Endometrium (tissue), 2 donors: ENCODE data around the gene ABAT.
"Not testable (repeated sequence)": the region's sequence is repeated elsewhere in the genome, so short reads cannot be mapped to it uniquely, and the experiment has no call there.

Experiments used
- FAIRE-seq: peaks from 2 replicates; lab custom pipeline; 2012; peaks lifted over from hg19 to GRCh38; lab: Jason Lieb, UNC
- donor health status: control.
- donor health status: control.

The ABAT gene

GRCh38 chr16:8742068-8742467, 67.7 kb downstream of the ABAT start:
- FAIRE-seq = no peak

DNA sequence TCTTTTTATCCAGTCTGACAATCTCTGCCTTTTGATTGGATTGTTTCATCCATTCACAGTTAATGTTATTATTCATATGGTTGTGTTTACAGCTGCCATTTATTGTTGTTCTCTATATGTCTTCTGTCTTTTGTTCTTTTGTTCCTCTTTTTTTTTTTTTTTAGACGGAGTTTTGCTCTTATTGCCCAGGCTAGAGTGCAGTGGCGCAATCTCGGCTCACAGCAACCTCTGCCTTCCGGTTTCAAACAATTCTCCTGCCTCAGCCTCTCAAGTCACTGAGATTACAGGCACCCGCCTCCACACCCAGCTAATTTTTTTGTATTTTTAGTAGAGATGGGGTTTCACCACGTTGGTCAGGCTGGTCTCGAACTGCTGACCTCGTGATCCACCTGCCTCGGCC, 74.5 kb downstream of the ABAT start:
- not testable (repeated sequence) for FAIRE-seq

DNA sequence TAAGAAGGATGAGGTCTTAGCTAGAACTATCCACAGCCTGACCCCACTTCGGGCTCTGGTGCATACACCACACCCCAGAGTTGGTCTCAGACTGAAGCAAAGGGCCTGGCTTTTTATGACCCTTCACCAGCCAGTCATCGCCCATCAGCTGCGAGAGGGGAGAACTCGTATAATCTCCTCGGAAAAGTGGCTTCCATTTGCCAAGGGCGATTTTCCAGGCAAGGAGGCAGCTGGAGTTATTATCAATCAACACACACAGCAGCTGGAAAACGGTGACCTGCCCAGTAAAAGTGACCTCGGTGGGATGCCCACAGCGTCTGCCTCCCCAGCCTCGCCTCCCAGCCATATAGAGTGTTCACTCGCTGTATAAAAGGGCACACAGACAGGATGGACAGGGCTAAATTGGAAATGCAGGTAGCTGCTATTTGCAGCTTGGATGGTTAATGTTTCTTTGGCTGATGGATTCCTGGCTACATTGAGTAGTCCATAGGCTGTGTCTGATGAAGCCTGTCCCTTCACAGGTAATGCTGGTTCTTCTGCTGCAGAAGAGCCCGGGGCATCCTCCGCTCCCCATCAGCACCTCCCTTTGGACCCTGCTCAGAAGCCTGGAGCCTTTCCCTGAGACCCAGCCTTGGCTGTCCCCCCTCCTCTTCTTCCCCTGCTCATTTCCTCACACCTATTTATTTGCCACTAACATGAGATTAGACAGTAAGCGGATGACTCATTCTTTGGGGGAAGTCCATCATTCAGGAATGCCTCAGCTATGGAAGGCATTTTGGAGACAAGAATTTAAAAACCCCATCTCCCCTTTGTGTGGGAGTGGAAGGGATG, 77.3 kb downstream of the ABAT start:
- no peak for FAIRE-seq

- FAIRE-seq = no peak
Measured at GRCh38 chr16:8752706-8753105, 78.3 kb downstream of the ABAT start.

DNA sequence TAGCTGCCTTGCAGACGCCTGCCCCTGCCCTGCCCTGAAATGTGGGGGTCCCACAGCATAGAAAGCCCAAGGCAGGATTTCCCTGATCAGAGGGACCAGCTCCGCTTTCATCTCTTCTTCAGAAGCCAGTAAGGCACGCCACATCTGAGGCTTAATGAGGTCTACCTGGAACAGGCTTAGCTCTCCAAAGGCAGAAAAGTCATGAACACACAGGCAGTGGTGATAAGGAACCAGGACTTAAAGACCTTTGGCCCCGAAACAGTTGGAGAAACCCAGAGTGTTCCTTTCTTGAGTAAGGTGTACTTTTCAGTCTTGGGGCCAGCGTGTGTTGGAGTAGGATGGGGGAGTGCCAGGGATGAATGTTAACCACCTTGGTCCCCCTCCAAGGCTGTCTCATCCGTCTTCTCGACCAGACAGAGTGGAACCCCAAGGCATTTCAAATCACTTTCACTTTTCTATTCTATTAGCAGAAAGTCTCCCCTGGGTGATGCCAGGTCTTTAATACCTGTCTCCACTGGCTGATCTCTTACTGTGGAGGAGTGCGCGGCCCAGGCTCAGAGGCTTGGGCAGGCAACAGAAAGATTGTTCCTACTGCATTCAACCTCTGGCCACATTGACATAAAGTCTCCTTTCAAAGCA, 79.1 kb downstream of the ABAT start:
- no peak for FAIRE-seq

DNA sequence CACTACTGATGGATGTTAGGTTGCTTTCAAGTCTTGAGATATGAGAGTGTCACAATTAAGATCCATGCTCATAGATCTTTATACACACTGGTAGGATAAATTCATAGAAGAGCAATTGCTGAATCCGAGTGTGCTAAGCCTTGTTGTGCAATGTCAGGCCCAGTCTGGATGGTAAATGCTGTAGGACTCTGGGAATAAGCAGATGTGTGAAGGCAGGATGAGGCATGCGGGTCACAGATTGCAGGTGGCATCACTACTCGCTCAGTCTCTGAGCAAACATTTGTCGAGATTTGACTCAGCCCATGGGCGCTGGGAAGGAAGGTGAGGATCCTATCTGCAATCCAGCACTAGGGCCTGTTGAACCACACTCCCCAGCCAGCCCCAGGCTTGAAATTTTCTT, 82.3 kb downstream of the ABAT start:
- no peak for FAIRE-seq

GRCh38 chr16:8758022-8758421, 83.6 kb downstream of the ABAT start:
- no peak for FAIRE-seq

DNA sequence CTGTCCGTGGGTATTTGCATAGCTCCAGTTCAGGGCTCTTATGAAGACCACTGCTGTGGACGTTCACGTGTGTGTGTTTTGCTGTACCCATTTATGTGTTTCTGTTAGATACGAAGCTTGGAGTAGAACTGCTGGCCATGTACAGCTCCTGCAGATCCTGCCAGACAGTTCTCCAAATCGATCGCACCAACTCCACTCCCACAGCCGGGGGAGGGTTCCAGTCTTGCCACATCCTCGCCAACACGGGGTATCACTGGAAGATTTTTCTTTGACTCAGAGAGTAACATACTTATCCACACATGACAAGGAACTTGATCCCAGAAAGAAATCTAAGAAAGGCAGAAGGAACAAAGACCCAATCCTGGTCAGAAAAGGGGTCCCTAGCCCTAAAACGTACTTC, 85.6 kb downstream of the ABAT start:
- FAIRE-seq = no peak

GRCh38 chr16:8761078-8761477, 86.7 kb downstream of the ABAT start:
- FAIRE-seq = no peak

- no peak for FAIRE-seq
Measured at GRCh38 chr16:8762254-8762653, 87.8 kb downstream of the ABAT start.

GRCh38 chr16:8763083-8763482, 88.7 kb downstream of the ABAT start:
- FAIRE-seq = no peak

GRCh38 chr16:8763899-8764298, 89.5 kb downstream of the ABAT start:
- no peak for FAIRE-seq

- no peak for FAIRE-seq
Measured at GRCh38 chr16:8764525-8765250, 90.3 kb downstream of the ABAT start.

DNA sequence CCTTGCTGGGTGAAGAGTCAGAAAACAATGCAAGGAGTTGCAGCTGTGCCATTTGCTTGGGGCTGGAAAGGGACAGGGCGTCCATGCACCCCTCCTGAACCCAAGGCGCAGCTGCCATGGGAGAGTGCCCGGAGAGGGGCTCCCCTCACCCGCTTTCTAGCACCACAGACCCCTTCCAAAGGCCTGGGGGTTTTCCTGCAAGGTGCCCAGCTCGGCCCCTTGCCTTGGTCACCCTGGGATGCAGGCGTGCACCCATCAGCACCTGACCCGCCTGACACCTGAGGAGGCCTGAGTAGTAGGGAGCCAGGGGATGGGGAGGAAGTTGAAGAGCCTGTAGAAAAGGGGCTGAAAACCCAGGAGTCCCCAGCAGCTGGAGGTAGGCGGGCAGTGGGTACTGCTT, 92.8 kb downstream of the ABAT start:
- FAIRE-seq = no peak

- FAIRE-seq = no peak
Measured at GRCh38 chr16:8768283-8768682, 93.9 kb downstream of the ABAT start.

DNA sequence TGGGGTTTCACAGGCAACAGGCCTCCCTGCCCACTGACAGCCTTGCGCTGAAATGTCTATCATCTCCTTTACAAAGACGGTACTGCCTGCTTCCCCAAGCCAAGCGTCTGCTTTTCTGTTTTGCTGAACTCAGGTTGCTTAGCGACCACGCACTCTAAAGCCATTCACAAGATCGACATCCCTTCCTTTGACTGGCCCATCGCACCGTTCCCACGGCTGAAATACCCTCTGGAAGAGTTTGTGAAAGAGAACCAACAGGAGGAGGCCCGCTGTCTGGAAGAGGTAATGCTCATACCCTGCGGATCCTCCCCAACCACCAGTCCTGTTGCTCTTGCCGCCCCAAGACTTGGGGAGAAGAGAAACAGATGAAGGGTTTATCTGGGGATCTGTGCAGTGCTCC, 94.3 kb downstream of the ABAT start:
- no peak for FAIRE-seq

GRCh38 chr16:8773537-8773936, 99.1 kb downstream of the ABAT start:
- no peak for FAIRE-seq

DNA sequence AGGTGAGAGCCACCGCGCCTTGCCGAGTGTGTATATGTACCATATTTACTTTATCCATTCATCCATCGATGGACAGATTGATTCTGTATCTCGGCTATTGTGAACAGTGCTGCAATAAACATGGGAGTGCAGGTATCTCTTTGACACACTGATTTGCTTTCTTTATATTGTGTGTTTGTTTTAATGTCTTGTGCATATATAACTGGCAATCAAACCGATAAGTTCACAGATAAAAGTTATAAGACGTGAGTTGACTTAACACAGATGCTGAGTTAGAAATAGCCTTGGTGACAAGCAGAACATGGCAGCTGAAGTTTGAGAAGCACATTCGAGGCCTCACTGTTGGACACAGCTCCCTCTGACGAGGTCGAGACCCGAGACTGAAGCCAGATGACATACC, 99.8 kb downstream of the ABAT start:
- FAIRE-seq = no peak

- no peak for FAIRE-seq
Measured at GRCh38 chr16:8775359-8775758, 100.9 kb downstream of the ABAT start.

GRCh38 chr16:8776129-8776584, 101.7 kb downstream of the ABAT start:
- no peak for FAIRE-seq

GRCh38 chr16:8777217-8777616, 102.8 kb downstream of the ABAT start:
- FAIRE-seq = no peak

- no peak for FAIRE-seq
Measured at GRCh38 chr16:8781797-8782196, 107.4 kb downstream of the ABAT start.

DNA sequence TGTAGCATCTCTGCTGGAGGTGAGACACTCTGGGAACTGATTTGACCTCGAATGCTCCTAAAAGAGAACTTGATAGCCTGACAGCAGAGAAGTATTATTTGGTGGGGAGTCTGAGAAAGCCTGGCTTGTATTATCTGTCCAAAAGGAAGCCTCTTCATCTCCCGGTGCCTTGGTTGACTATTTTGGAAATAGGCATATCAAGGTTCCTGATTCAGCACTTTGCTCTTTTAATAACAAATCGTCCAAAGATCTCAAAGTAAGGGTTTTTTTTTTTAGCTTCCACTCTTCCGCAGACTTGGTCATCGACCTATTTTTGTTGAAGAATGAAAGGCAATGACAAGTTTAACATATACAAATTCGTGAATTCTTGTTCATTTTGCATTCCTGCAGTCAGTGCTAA, 108.3 kb downstream of the ABAT start:
- FAIRE-seq = no peak
